Upper lobe of left lung (tissue), 6 donors: Measurements from ENCODE around the gene PRAMEF5. TPM values are rescaled to one million over a fixed set of nuclear protein-coding genes. Genes with fewer than 3 reads are reported as not detected.
"Not testable (repeated sequence)": the region's sequence is repeated elsewhere in the genome, so short reads cannot be mapped to it uniquely, and the experiment has no call there.

Experiments used
- ATAC-seq, 2 donors: fragments of 200-7000 bp; cut with Tn5 transposase; one replicate each; pipeline ENCODE4 v1.9.1; 2022; ENCODE audit warnings: mild to moderate bottlenecking in 2 of 2, moderate library complexity in 2 of 2; ENCODE audit not compliant: low FRiP score in 2 of 2
- DNase-seq, 2 donors: peaks; one replicate each; pipeline ENCODE4 v3.0.0-alpha.2; 2019 to 2020
- H3K27ac ChIP-seq, 4 donors: fragments of 200-600 bp; sonication (generic); one replicate each; pipeline ENCODE4 v1.5.1; 2016 to 2019
- H3K27me3 ChIP-seq, 4 donors: fragments of 200-600 bp; sonication (generic); one replicate each; pipeline ENCODE4 v1.5.1; 2017 to 2019
- H3K36me3 ChIP-seq, 4 donors: fragments of 200-600 bp; sonication (generic); one replicate each; pipeline ENCODE4 v1.5.1; 2016 to 2019
- H3K4me1 ChIP-seq, 4 donors: fragments of 200-600 bp; sonication (generic); one replicate each; pipeline ENCODE4 v1.5.1; 2018 to 2019
- H3K4me3 ChIP-seq, 4 donors: fragments of 200-600 bp; sonication (generic); one replicate each; pipeline ENCODE4 v1.5.1; 2017 to 2019; ENCODE audit warnings: mild to moderate bottlenecking in 2 of 4, moderate library complexity in 1 of 4
- H3K9me3 ChIP-seq, 4 donors: fragments of 200-600 bp; sonication (generic); one replicate each; pipeline ENCODE4 v1.5.1; 2018 to 2019
- CTCF ChIP-seq, 6 experiments: fragments of 450-650 bp in 4 of 6; fragments of 200-600 bp in 2 of 6; sonication (generic) in 2 of 6; IDR thresholded peaks; one replicate each; pipeline ENCODE4 v1.5.1; 2016 to 2019; ENCODE audit warnings: antibody characterized with exemption in 6 of 6
- EP300 ChIP-seq, 4 donors: sonication (generic); formaldehyde crosslinking; IDR thresholded peaks; one replicate each; pipeline ENCODE4 v1.5.1; 2017; ENCODE audit warnings: antibody characterized with exemption in 4 of 4, control low read depth in 2 of 4
- POLR2A ChIP-seq, 4 donors: fragments of 450-650 bp; IDR thresholded peaks; one replicate each; pipeline ENCODE4 v1.5.1; 2016 to 2017; ENCODE audit warnings: antibody characterized with exemption in 4 of 4, mild to moderate bottlenecking in 2 of 4
- POLR2AphosphoS5 ChIP-seq, 2 donors: sonication (generic); formaldehyde crosslinking; IDR thresholded peaks; one replicate each; pipeline ENCODE4 v1.5.1; 2017; ENCODE audit warnings: antibody characterized with exemption in 2 of 2
- WGBS, 2 donors: methylation state at CpG; one replicate each; pipeline ENCODE4 v1.1.5; 2017 to 2018; 5-methylcytosine and 5-hydroxymethylcytosine counted together
- total RNA-seq, 6 donors: library from RNA; depleted of rRNA in 4 of 6; stranded (reverse); fragments of >200 nt in 4 of 6; gene quantifications; one replicate each; pipeline versions ENCODE4 v1.1.0 to v1.2.1, GENCODE V29; 2016 to 2021
- donor health status: DM: no; HTN: no; CAD: no; lungs with moderate emphysema.
- donor health status: DM: no; HTN: yes; CAD: no; lungs with severe emphysema.

PRAMEF5 gene
- not detected for total RNA-seq

GRCh38 chr1:13253898-13254297 lies at the start of gene PRAMEF5:
Gene PRAMEF5 (plus strand): TSS chr1:13254198. CDS start chr1:13259269, 5,071 bp downstream.
- WGBS, 2 donors = 77% methylated on average over 2 of the region's 5 CpGs; no CpG with 5 or more reads in 1 of the 2 donors
- not testable (repeated sequence) for H3K9me3 ChIP-seq, H3K36me3 ChIP-seq, H3K4me3 ChIP-seq, H3K27ac ChIP-seq, H3K27me3 ChIP-seq, H3K4me1 ChIP-seq, DNase-seq, ATAC-seq

- no CpG with 5 or more reads among the region's 9 CpGs for WGBS, 2 donors
- not testable (repeated sequence) for H3K27ac ChIP-seq, H3K36me3 ChIP-seq, H3K9me3 ChIP-seq, DNase-seq, H3K27me3 ChIP-seq, ATAC-seq, H3K4me1 ChIP-seq, H3K4me3 ChIP-seq
These were observed 45.3 kb upstream of the PRAMEF5 start for GRCh38 chr1:13208712-13209111.

- WGBS, 2 donors = no CpG with 5 or more reads among the region's 7 CpGs
- DNase-seq, H3K27me3 ChIP-seq, H3K36me3 ChIP-seq, ATAC-seq, H3K4me3 ChIP-seq, H3K27ac ChIP-seq, H3K9me3 ChIP-seq, H3K4me1 ChIP-seq: not testable (repeated sequence)
These were observed 37.4 kb upstream of the PRAMEF5 start for GRCh38 chr1:13216619-13217018.

- not testable (repeated sequence) for H3K4me3 ChIP-seq, ATAC-seq, H3K27me3 ChIP-seq, H3K9me3 ChIP-seq, DNase-seq, H3K27ac ChIP-seq, H3K36me3 ChIP-seq, H3K4me1 ChIP-seq
- no CpG with 5 or more reads among the region's 3 CpGs for WGBS, 2 donors
These were observed 34.8 kb upstream of the PRAMEF5 start for GRCh38 chr1:13219203-13219602.

GRCh38 chr1:13222788-13223187 lies 31.2 kb upstream of the PRAMEF5 start:
- WGBS, 2 donors = no CpG with 5 or more reads among the region's 4 CpGs
- not testable (repeated sequence) for H3K27me3 ChIP-seq, H3K4me3 ChIP-seq, H3K27ac ChIP-seq, H3K4me1 ChIP-seq, H3K36me3 ChIP-seq, H3K9me3 ChIP-seq, ATAC-seq, DNase-seq

GRCh38 chr1:13224480-13225060 lies 29.4 kb upstream of the PRAMEF5 start:
- Histone ChIP-seq H3K4me3 (no peak overlapping the region), H3K27me3 (no peaks in the 10 kb centered on the region), H3K4me1 (no peaks in the 10 kb centered on the region), H3K36me3 (no peaks in the 10 kb centered on the region), H3K9me3 (no peaks in the 10 kb centered on the region), H3K27ac (no peak overlapping the region)
- DNase-seq (no peak), ATAC-seq (peak; percentile 34 to 55)
- WGBS, 2 donors = 86 to 87% methylated on average over 5 of the region's 5 CpGs
- no peak for TF ChIP-seq CTCF (IDR thresholded peaks at IDR 0.05)
- no peak for TF ChIP-seq EP300 (IDR thresholded peaks at IDR 0.05)
- no peak for TF ChIP-seq POLR2AphosphoS5 (IDR thresholded peaks at IDR 0.05)
- no peak for TF ChIP-seq POLR2A (IDR thresholded peaks at IDR 0.05)

- H3K4me3 ChIP-seq, H3K36me3 ChIP-seq, H3K27me3 ChIP-seq, H3K27ac ChIP-seq, H3K9me3 ChIP-seq, DNase-seq, H3K4me1 ChIP-seq: not testable (repeated sequence)
- WGBS, 2 donors = 80 to 87% methylated on average over 5 to 9 of the region's 9 CpGs
- peak; percentile 34 to 40 for ATAC-seq
These were observed 28.3 kb upstream of the PRAMEF5 start, which contains the start of gene PRAMEF18 for GRCh38 chr1:13225675-13226204. Gene PRAMEF18 (minus strand): TSS chr1:13226154. CDS start chr1:13226106, 48 bp downstream.

- not testable (repeated sequence) for H3K27ac ChIP-seq, ATAC-seq, H3K27me3 ChIP-seq, H3K4me3 ChIP-seq, H3K36me3 ChIP-seq, H3K9me3 ChIP-seq, DNase-seq, H3K4me1 ChIP-seq
- 88% methylated on average over 8 of the region's 8 CpGs for WGBS, 2 donors
These were observed 26.5 kb upstream of the PRAMEF5 start for GRCh38 chr1:13227271-13228055.
